GM19240 (cell line): ENCODE results near the gene CLDN10.
"Not testable (repeated sequence)": the region's sequence is repeated elsewhere in the genome, so short reads cannot be mapped to it uniquely, and the experiment has no call there.

Source experiments
- DNase-seq: peaks from one replicate; pipeline ENCODE4 v3.0.0; 2011; ENCODE audit warnings: low spot score; ENCODE audit not compliant: insufficient read length

The CLDN10 gene

DNA sequence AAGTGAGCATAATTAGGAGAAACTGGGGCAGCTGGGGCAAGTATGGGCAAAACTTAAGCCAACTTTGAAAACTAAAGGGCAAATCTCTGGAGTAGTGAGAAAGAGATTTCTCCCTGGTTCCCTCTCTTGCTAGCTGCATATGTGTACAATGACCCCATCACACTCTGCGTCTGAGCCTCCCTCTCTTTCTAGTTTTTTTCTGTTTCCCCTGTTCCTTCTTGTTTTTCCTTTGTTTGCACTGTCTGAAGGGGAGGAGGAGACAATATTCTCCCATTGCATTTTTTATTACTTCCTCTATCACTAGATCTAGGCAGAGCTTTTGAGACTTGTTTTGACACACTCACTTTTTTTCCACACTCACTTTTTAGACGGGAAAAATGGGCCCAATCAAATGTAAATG, 11.2 kb upstream of the CLDN10 start:
- no peak for DNase-seq

DNA sequence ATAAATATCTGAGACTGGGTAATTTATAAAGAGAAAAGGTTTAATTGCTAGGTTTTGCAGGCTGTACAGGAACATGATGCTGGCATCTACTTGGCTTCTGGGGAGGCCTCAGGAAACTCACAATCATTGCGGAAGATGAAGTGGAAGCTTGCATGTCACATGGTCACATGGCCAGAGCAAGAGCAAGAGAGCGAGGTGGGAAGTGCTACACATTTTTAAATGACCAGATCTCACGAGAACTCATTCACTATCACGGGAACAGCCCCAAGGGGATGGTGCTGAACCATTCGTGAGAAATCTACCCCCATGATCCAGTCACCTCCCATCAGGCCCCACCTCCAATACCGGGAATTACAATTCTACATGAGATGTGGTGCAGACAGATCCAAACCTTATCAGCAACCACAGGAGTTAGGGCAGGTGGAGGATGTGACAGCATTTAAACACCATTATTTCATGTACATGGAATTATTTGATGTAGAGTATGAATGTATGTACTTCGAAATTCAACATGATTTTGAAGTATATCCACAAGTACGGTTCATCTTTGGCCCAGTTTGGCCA, 10.5 kb upstream of the CLDN10 start:
- no peak for DNase-seq

DNA sequence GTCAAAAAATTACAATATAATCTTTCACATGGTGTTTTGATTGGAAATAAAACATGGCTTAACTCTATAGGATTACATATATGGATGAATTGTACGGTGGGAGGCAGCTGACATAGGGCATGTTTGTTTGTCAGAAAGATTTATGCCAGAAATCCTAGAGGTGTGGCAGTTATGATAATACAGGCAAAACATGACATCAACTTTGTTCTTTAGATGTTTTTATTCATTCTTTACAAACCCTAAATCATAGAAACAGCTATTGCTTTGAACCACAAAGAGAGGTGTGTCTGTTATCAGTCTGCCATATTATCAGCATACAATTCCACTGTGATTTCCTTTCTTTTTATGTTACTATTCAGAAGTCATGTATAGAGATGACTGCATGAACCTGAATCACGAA, 8.2 kb upstream of the CLDN10 start:
- no peak for DNase-seq

DNA sequence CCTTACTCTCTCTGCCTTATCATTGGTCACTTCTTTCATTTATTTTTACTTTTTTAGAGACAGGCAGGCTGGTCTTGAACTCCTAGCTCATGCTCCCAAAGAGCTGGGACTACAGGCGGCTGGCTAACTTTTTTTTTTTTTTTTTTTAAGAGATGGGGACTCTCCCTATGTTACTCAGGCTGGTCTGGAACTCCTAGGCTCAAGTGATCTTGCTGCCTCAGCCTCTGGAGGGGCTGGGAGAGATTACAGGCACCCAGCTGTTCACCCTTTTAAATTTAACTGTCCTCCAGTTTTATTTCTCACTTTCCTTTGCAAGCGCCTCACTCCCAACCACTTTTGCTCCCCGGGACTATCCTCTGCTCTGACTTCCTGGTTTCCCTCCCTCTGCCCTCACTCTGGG, 5.6 kb upstream of the CLDN10 start:
- no peak for DNase-seq

DNA sequence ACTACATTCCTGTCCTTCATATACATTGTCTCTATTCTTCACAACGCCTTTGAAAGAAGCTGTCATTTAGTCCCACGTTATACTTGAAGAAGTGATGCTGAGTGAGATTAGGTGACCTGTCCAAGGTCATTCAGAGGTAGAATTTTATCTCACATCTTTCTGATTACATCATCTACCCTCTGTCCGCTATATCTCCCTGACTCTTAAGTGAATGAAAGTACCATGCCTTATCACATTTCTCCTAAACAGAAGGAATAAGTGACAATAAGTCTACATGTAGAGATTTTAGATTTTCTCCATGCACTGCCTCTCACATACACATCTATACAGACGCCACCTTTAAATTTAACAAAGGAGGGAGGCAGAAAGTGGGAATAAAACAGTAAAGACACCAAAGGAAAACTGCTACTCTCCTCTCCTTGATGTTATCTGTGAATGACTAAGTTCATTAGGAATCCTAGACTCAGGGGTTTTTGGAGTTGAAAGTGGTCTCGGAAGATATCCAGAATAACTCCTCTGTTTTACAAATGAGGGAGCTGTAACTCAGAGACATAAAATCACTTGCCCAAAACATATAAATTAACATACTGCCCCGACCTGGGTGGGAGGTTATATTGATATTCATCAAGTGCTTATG, 4.9 kb upstream of the CLDN10 start:
- no peak for DNase-seq

DNA sequence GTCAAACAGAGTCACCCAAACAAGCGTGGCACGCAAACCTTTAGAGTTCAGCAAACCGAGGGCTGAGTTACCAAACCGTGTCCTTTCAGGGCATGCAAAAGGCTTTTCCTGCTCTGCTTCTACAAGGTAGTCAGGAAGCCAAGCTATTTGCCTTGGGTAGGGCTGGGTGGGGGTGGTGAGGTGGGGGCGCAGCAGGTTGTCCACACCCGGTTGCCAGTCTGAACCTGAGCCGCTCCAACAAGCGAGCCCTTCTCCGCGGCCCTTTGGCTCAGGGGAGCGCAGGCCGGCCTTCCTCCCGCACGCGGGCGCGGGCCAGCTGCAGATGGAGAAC, 347 bp upstream of the CLDN10 start:
- DNase-seq: no peak

DNA sequence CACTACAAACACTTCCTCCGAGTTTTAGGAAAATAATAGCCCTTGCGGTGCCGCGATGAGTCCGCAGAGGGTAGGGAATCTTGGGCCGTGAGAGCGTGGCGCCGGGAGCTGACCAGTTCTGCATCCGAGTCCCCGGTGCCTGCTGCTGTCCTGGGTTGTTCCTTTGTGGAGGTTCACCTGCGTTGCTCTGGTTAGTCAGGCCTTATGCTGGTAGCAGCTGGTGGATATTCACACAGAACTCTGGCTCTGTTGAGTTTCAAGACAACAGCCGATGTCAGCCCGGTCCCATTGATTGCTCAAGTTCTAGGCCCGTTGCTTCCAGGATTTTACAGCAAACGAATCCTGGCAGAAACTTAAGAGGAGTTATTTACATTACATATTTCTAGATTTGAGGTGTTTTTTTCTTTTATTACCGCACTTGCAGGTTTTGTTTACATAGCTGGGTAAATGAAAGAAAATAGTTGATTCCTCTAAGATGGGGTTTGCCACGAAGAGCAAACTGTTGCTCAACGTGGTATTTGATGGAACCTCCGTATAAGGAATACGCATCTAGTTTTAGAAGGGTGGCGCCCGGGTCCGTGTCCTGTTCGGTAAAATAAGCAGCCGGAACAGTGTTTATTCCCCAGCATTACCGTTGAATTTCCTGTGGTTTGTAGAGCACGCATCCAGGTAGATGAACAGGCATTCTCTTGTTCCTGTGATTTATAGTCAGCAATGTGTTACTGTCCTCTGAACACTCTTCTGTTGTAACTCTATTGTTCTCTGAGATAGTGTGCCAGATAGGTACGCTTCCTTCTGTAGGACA, 1.3 kb downstream of the CLDN10 start:
- no peak for DNase-seq

DNA sequence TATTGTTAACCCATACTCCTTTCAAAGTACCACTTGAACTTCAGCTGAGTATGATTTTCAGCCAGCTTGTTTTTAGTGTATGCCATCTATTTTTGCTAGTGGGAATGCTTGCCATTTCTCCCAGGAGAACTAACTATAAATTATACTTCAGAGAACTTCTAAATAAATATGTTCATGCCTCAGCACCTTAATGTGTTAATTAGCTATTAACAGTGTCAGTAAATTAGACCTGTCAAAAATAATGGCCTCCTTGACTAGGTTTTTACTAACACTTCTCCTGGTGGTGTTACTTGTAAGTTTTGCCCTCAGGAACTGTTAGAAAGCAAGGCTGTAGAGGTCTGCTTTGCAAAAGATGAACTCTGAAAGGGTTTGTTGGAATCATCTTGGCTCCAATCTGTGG, 4.5 kb downstream of the CLDN10 start:
- no peak for DNase-seq

DNA sequence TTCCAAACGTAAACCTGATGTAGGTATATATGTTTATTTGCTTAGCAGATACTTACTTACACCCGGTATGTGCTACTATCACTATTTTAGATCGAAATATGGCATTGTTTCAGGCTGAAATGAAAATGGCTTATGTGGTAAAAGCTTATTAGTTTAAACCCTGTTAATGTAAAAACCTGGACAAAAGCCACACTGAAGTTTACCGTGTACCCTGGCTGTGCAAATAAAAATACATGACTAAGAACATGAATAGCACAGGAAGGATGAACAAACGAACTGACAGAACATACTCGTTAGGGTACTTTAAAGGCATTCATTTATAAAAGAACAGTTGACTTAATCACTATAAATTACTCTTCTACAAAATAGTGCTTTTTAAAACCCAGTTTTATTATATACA, 6.6 kb downstream of the CLDN10 start:
- DNase-seq: no peak

DNA sequence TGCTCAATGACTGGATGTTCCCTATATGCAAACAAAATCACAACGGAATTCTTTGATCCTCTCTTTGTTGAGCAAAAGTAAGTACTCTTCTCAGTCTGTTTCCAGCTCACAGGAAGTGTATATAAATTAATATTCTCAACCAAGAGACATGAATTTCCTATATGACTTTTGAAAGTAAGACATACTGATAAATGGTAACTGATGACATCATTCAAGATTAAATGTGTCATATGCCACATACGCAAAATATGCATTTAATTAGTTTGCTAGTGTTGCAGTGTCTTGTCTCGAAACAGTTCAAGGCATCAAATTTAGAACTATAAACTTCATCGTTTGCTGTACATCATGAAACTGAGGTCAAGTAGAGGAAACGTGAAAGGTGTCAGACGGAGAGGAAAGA, 7.9 kb downstream of the CLDN10 start:
- DNase-seq: no peak

DNA sequence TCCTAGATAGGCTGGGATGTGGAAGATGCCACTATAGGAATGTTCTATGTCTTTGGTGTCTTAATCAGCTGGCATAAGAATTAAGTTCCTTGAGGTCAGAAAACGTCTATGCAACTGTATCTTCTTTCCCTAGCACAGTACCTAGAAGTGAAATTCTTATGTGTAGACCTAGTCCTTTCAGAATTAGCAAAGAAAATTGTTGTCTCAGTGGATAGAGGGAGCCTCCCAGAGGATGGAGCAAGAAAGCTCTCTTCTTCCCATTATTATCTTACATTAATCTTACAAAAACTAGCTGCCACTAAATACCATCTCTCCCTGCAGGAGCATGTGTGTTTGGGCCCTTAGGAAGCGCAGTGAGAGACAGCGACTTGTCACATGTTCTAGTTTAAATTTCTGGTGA, 11.6 kb downstream of the CLDN10 start:
- no peak for DNase-seq

DNA sequence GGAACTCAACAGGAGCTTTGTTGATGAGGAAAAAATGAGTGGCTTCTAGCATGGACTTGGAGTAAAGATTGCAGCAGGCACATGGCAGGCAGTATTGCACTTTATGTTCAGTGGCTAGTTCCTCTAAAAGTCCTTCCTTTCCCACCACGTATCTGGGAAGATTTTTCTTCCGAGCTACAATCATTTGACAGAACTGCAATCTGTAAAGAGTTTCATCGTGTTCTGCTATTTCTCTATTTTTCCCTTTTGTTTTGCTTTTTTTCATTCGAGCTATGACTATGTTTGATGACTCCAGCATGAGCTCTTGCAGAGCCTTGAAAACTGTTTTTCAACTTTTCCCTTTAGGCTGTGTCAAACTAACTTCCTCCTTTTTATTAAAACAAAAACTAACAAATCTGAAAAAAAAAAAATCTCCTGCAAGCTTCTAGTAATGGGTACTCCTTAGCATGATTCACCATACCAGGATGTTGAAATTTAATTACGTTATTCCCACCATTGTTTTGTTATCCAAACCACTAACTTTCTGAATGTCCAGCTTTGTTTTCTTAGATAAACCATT, 12.3 kb downstream of the CLDN10 start:
- DNase-seq: no peak

DNA sequence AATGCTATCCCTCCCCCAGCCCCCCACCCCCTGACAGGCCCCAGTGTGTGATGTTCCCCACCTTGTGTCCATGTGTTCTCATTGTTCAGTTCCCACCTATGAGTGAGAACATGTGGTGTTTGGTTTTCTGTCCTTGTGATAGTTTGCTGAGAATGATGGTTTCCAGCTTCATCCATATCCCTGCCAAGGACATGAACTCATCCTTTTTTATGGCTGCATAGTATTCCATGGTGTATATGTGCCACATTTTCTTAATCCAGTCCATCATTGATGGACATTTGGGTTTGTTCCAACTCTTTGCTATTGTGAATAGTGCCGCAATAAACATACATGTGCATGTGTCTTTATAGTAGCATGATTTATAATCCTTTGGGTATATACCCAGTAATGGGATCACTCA, 13.2 kb downstream of the CLDN10 start:
- DNase-seq: not testable (repeated sequence)

DNA sequence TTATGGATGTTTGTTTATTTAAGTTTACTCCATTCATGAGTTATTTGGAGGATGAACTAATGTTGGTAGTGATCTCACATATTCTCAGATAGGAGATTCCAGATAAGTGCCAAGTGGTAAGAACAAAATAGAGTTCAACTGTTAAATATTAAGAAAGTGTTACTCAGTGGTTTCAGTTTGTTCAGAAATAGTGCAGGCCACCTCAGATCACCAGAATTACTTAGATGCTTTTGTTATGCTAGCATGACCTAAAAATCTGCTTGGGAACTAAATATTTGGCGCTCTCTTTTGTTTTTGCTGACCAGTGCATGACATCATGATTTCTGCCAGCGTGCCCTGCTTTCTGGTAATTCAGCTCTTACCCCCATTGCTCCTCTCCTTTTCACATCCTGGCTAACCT, 15.6 kb downstream of the CLDN10 start:
- no peak for DNase-seq

DNA sequence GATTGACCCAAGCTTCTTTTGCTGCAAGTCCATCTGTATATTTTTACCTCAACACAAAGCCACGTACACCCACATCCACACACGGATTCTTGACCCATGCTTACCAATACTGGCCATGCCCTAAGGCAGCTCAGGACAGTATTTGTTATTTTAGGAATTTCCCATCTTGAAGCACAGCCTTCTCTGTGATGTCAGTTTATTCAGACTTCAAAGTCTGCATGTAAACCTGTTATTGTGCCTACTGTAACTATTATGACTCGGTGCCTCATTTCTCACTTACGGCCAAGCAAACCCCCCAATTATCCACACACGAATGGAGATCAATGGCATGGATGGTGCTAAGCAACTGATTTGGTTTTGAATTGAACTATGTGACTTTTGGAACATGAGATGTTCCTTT, 17.5 kb downstream of the CLDN10 start:
- DNase-seq: no peak

DNA sequence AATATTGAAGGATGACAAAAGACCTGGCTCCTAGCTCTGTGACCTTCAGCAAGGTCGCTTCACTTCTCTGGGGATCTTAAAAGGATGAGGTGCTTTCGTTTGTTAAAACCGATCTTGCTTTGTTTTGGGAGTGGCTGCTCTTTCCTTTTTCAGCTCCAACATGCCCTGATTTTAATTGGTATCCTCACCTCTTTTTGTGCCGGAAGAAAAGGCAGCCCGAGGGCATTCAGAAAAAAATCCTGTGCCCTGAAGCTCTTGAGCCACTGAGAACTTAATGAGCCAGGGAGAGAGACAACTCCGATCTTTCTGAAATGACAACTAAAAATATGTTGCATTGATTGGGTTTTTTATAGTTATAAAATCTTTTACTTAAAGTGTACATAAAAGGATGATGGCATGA, 19.4 kb downstream of the CLDN10 start:
- no peak for DNase-seq

DNA sequence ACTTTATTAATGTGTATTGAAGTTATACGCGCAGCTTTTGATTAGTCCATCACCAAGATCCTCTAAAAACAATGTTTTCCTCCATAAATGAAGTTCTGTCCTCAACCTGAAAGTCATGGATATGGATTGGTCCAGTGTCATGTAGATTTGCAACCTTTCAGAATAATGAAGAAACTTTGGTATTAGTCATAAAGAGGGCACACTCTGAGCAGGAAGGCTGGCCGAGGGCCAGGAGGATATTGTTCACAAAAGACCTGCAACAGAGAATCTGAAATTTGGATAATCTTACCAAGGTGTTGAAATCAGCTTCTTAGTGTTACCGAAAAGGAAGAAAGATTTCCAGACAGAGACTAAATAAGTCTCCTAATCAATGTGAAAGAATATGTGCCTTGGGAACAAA, 20.7 kb downstream of the CLDN10 start:
- no peak for DNase-seq

DNA sequence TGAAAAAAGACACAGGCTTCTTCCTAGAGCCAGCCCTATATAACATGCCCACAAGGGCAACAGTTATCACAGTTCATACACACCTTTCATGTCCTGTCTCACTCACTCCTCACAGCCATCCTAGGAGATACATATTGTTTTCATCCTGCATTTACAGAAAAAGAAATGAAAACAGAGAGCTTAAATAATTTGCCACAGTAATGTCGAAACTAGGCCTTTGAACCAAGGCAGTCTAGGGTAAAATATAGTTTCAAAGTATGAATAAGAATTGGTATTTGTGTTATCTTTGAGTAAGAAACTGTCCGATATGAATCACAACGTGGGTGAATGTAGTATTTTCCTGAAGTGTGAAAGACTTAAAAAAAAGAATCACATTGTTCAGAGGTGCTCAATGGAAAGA, 26.8 kb downstream of the CLDN10 start:
- DNase-seq: no peak

DNA sequence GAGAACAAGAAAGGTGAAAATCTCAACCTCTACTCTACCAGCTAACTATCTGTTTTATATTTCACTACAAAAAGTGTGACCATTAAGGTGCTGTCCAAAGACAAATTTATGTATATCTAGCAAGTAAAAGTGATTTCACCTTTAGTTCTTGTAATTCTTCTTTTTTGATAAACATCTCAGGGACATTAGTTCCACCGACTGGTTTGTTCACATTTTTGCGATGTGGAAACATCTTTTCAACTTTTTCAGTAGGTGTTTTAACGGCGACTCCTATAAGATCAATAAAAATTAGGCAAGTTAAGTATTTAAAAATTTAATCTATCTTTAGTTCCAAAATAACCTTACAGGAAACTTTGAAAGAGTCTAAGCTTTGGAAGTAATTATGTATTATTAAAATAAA, 33.3 kb downstream of the CLDN10 start:
- no peak for DNase-seq

DNA sequence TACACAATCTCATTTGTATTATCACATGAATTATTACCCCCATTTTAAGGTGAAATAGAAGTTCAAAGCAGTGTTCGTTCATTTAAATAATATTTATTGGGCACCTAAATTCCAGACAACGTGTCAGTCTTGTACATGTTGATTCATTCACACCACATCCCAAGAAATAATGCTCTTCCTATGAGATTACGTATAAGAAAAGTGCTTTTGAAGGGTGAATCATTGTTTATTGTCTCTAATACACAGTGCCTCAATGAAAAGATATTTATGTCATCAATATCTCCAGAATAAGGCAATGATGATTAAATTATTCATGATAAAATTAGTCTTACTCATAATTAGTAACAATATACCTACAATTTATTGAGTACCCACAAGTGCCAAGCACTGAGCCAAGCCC, 35.6 kb downstream of the CLDN10 start:
- DNase-seq: no peak

DNA sequence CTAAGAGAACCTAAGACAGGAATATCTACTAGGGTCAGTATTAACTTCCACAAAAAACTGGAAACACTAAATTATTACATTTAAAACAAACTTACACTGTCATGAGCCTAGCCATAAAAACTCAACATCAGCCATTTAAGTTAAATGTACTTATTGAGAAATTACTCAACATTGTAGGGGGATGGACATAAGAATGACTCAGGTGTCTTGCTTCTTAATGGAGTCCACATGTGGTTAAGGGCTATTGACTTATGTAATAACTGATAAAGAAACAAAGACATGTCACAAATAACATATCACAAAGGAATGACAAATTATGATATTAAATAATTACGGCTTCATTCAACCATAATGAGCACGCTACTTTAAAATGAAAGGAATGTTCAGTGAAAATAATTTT, 36.2 kb downstream of the CLDN10 start:
- no peak for DNase-seq

DNA sequence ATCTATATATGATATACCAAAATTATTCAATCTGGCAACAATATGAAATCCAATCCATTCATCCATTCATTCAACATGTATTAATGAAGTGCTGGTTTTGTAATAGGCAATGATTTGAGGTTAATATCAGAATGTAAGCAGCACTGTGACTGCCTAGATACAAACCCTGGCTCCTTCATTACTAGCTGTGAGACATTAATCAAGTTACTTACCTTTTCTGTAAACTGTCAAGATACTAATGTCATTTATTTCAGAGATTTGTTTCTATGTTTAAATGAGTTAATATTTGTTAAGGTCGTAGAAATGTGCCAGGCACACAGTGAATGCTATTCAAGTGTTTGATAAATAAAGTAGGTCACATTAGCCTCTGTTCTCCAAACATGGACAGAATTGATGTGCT, 40.9 kb downstream of the CLDN10 start:
- DNase-seq: no peak

DNA sequence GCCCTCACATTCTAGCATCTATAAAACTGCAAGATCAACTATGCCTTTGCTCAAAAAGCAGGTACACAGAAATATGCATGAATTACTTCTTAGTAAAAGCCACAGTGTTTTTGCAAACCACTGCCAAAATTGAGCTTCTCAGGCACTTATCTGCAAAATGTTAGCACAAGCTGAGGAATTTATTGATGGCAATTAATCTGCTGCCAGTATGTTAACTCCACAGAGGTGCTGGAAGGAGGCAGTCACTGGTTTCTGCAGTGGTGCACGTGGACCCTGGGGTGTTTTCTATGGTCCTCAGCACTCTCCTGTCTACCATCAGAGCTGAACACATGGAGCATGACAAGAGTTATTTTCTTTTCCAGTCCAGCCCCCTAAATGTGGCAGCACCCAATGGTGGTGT, 44.2 kb downstream of the CLDN10 start:
- DNase-seq: no peak
